Daoy (cell line): ENCODE measurements around the gene LDHA. TPM values are rescaled to one million over a fixed set of nuclear protein-coding genes. Genes with fewer than 3 reads are reported as not detected.
"Not testable (repeated sequence)": the region's sequence is repeated elsewhere in the genome, so short reads cannot be mapped to it uniquely, and the experiment has no call there.

Source experiments
- DNase-seq: peaks from one replicate; pipeline ENCODE4 v3.0.0-alpha.2; 2015; ENCODE audit warnings: low read depth
- total RNA-seq: library from RNA; depleted of rRNA; stranded (reverse); fragments of >200 nt; shearing (Covaris generic); gene quantifications from 2 replicates; pipeline ENCODE4 v1.2.3, GENCODE V29; 2014

The LDHA gene
- total RNA-seq, 1 experiment from 2014 or later = 487 TPM

- DNase-seq = peak; percentile 20
Measured at GRCh38 chr11:18394928-18395734, 768 bp downstream of the LDHA start.

GRCh38 chr11:18395735-18396504, 1.6 kb downstream of the LDHA start:
- DNase-seq = peak; percentile 99

GRCh38 chr11:18397921-18398320, 3.6 kb downstream of the LDHA start:
- no peak for DNase-seq

DNA sequence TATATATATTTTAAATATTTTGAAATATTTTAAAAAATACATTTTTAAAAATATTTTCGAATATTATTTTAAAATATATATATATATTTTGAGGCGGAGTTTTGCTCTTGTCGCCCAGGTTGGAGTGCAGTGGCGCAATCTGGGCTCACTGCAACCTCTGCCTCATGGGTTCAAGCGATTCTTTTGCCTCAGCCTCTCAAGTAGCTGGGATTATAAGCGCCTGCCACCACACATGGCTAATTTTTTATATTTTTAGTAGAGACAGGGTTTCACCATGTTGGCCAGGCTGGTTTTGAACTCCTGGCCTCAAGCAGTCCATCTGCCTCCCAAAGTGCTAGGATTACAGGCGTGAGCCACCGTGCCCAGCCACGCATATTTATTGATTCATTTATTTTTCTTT, 6.7 kb downstream of the LDHA start:
- DNase-seq = not testable (repeated sequence)

GRCh38 chr11:18404062-18404461, 9.7 kb downstream of the LDHA start:
- DNase-seq = no peak

- peak; percentile 24 for DNase-seq
Measured at GRCh38 chr11:18407400-18407799, 13.0 kb downstream of the LDHA start.

- no peak for DNase-seq
Measured at GRCh38 chr11:18408558-18409291, 14.4 kb downstream of the LDHA start.

DNA sequence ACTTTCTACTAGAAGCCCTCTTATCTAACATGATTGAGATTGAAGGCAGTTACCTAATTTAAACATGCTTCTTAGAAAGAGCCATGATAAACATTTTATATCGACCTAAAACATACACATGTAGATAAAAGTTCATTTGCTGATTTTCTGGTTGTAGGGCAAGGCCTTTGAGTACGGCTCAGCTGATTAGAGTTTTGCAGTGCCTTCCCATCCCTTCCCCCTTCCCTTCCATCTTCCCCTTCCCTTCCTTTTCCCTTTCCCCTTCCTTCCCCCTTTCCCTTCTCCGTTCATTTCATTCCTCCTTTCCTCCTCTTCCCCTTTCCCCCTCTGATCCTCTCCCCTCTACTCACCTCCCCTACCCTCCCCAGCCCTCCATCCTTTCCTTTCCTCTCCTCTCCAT, 22.1 kb downstream of the LDHA start:
- DNase-seq = no peak

- DNase-seq = no peak
Measured at GRCh38 chr11:18419040-18419439, 24.7 kb downstream of the LDHA start.

GRCh38 chr11:18420067-18420466, 25.7 kb downstream of the LDHA start:
- DNase-seq = no peak

GRCh38 chr11:18427240-18427639, 32.9 kb downstream of the LDHA start:
- DNase-seq = no peak

- no peak for DNase-seq
Measured at GRCh38 chr11:18429332-18429731, 35.0 kb downstream of the LDHA start.

- DNase-seq = no peak
Measured at GRCh38 chr11:18438691-18439090, 44.3 kb downstream of the LDHA start.

- no peak for DNase-seq
Measured at GRCh38 chr11:18449251-18449650, 54.9 kb downstream of the LDHA start.

- peak; percentile 44 for DNase-seq
Measured at GRCh38 chr11:18452927-18453326, 58.6 kb downstream of the LDHA start.

DNA sequence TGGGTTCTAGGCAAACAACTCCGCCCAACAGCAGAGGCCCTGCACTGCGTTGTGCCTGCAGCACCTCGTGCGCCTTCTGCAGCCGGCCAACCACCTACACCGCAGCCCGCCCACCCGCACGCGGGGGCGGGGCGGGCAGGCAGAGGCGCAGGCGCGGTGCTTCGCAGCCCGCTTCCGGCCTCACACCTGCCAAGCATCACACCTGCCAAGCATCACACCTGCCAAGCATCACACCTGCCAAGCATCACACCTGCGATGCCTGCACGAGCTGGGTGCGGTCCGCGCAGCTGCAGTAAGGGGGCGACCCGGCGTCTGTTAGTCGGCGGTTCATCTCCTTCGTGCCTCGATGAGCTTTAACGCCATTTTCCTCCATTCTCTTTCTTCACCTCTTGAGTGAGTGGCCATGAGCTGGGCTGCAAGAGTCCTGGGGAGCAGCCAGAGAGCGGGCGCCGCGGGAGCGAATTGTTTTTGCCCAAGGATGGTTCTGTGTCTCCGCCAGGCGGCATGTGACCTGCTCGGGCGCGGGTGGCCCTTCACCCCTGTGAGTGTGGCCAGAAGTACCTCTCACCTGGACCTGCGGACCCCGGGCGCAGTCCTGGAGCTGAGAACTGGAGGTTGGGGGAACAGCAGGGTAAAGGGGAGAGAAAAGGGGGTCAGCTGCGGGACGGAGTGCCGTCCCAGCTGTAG, 61.5 kb downstream of the LDHA start, which contains the start of gene LDHAL6A:
Gene LDHAL6A, plus strand, starts transcription at position 171 of the 687 bp plus-strand sequence. CDS start 825 bp downstream, outside the sequence.
- DNase-seq = no peak

- DNase-seq = peak; percentile 9
Measured at GRCh38 chr11:18457450-18457849, 63.1 kb downstream of the LDHA start.
